ENCODE measurements around the gene KIF1C.

KIF1C gene

DNA sequence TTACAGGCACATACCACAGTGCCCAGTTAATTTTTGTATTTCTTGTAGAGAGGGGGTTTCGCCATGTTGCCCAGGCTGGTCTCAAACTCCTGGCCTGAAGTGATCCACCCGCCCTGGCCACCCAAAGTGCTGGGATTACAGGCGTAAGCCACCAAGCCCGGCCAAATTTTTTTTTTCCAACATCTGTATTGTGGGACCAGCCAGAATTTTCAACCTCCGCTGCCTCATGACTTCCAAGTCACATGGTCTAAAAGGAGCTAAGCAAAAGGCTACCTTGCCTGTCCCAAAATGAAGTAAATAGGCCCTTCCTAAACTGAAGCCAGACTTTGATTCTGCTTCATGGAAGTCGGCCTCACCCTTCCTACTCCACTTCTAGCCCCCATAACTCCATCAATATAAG lies 25.9 kb upstream of the KIF1C start:
- Histone ChIP-seq H3K9ac (ENCODE audit: low read length) (peak overlapping the region; percentile 59), H3K4me1 (ENCODE audit: control insufficient read depth, insufficient read depth, low read length) (peaks cover 29% of the 10 kb centered on the region), H3K9me3 (ENCODE audit: control insufficient read depth, low read length) (no peaks in the 10 kb centered on the region), H3K36me3 (ENCODE audit: control insufficient read depth, insufficient read depth, low read length, severe bottlenecking) (peaks cover 41% of the 10 kb centered on the region), H3K27me3 (replicated peaks; ENCODE audit: control insufficient read depth, insufficient read depth, low read length) (no peaks in the 10 kb centered on the region), H3K4me3 (ENCODE audit: low read length) (no peak overlapping the region)
- no peak for DNase-seq (ENCODE audit: low read depth)

DNA sequence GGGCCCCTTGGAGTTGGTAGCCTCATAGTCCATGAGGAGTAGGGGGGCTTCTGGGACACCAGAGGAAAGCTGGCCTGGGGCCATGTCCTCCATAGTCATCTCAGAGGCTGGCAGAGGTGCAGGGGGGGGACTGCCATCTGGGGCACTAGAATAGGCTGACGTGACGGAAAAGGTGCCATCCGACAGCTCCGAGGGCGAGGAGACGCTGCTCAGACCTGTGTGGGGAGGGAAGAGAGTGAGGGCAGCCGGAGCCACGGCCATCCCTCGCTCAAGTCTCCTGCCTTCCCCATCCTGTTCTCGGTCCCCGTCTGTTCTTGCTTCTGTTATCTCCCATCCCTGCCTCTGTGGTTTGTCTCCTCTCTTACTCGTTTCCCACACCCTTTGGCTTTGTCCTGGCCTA lies 25.4 kb upstream of the KIF1C start:
- Histone ChIP-seq H3K9me3 (ENCODE audit: control insufficient read depth, low read length) (no peaks in the 10 kb centered on the region), H3K9ac (ENCODE audit: low read length) (peak overlapping the region; percentile 59), H3K4me3 (ENCODE audit: low read length) (no peak overlapping the region), H3K4me1 (ENCODE audit: control insufficient read depth, insufficient read depth, low read length) (peaks cover 28% of the 10 kb centered on the region), H3K36me3 (ENCODE audit: control insufficient read depth, insufficient read depth, low read length, severe bottlenecking) (peaks cover 46% of the 10 kb centered on the region), H3K27me3 (replicated peaks; ENCODE audit: control insufficient read depth, insufficient read depth, low read length) (no peaks in the 10 kb centered on the region)
- no peak for DNase-seq (ENCODE audit: low read depth)

DNA sequence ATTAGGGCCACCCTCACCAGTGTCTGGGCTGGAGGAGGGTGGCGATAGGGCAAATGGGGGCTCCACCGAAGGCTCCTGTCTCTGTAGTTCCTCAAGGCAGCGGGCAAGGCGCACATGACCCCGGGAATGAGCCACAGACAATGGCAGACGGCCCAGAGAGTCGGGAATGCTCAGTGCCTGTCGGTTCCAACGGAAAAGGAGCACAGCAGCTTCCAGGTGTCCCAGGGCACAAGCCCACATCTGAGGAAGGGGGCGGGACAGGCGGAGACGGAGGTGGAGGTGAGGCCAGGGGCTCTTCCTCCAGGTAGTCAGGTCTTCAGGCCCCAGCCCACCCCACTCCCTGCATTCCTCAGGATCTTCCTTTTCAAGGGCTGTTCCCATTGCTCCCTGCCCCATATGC lies 25.0 kb upstream of the KIF1C start:
- H3K36me3 ChIP-seq (ENCODE audit: control insufficient read depth, insufficient read depth, low read length, severe bottlenecking), result peaks cover 50% of the 10 kb centered on the region
- no peak for DNase-seq (ENCODE audit: low read depth)
- peaks cover 28% of the 10 kb centered on the region for H3K4me1 ChIP-seq (ENCODE audit: control insufficient read depth, insufficient read depth, low read length)
- H3K27me3 ChIP-seq (replicated peaks; ENCODE audit: control insufficient read depth, insufficient read depth, low read length), result no peaks in the 10 kb centered on the region
- no peak overlapping the region for H3K4me3 ChIP-seq (ENCODE audit: low read length)
- no peaks in the 10 kb centered on the region for H3K9me3 ChIP-seq (ENCODE audit: control insufficient read depth, low read length)
- H3K9ac ChIP-seq (ENCODE audit: low read length), result no peak overlapping the region

- Histone ChIP-seq H3K9me3 (ENCODE audit: control insufficient read depth, low read length) (no peaks in the 10 kb centered on the region), H3K9ac (ENCODE audit: low read length) (no peak overlapping the region), H3K4me3 (ENCODE audit: low read length) (no peak overlapping the region), H3K27me3 (replicated peaks; ENCODE audit: control insufficient read depth, insufficient read depth, low read length) (no peaks in the 10 kb centered on the region), H3K36me3 (ENCODE audit: control insufficient read depth, insufficient read depth, low read length, severe bottlenecking) (peaks cover 57% of the 10 kb centered on the region), H3K4me1 (ENCODE audit: control insufficient read depth, insufficient read depth, low read length) (peaks cover 25% of the 10 kb centered on the region)
- no peak for DNase-seq (ENCODE audit: low read depth)
Measured at GRCh38 chr17:4973256-4974114, 24.3 kb upstream of the KIF1C start.

DNA sequence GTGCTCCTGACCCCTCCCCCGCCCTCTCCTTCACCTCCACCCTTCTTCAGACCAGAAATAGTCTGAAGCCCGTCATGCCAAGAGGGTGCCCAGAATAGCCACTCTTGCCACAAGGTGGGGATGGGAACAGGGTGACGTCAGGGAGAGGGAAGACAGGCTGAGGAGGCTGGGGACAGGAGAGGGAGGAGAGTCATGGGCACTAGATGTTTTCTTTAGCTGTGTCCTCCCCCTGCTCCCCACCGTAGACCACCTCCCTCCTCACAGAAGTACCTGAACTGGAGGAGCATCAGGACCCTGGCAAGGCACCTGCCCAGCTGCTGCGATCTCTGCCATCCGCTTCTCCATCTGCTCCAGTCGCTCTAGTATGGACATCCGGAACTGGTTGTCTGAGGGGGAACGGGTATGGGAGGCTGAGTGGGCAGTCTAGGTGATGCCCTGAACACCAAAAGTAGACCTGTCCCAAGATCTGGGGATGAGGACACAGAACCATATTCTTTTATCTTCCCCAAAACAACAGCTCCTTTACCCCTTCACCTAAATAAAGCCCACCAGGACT lies 23.6 kb upstream of the KIF1C start:
- Histone ChIP-seq H3K9me3 (ENCODE audit: control insufficient read depth, low read length) (no peaks in the 10 kb centered on the region), H3K4me1 (ENCODE audit: control insufficient read depth, insufficient read depth, low read length) (peaks cover 19% of the 10 kb centered on the region), H3K27me3 (replicated peaks; ENCODE audit: control insufficient read depth, insufficient read depth, low read length) (no peaks in the 10 kb centered on the region), H3K36me3 (ENCODE audit: control insufficient read depth, insufficient read depth, low read length, severe bottlenecking) (peaks cover 62% of the 10 kb centered on the region), H3K4me3 (ENCODE audit: low read length) (no peak overlapping the region), H3K9ac (ENCODE audit: low read length) (no peak overlapping the region)
- no peak for DNase-seq (ENCODE audit: low read depth)

DNA sequence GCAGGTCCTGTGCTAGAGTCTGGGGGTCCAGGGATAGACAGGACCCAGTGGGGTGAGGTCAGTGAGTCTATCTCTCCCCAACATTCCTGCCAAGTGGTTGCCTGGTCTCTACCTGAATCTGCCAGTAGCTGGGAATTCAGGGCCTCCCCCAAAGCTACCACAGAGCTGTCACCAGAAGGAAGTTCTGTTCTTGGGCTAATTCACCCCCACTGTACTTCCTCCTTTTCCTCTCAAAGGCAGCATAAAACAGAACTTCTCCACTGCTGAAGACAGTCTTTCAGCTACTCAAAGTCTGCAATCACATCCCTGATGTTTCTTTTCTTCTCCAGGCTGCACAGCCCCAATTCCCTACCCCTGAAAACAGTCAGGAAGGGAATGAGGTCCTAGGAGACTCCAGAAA lies 19.0 kb upstream of the KIF1C start:
- Histone ChIP-seq H3K9me3 (ENCODE audit: control insufficient read depth, low read length) (no peaks in the 10 kb centered on the region), H3K4me3 (ENCODE audit: low read length) (no peak overlapping the region), H3K36me3 (ENCODE audit: control insufficient read depth, insufficient read depth, low read length, severe bottlenecking) (peaks cover 47% of the 10 kb centered on the region), H3K4me1 (ENCODE audit: control insufficient read depth, insufficient read depth, low read length) (peaks cover 6% of the 10 kb centered on the region), H3K9ac (ENCODE audit: low read length) (no peak overlapping the region), H3K27me3 (replicated peaks; ENCODE audit: control insufficient read depth, insufficient read depth, low read length) (no peaks in the 10 kb centered on the region)
- DNase-seq (ENCODE audit: low read depth), result no peak

- H3K4me1 ChIP-seq (ENCODE audit: control insufficient read depth, insufficient read depth, low read length), result peaks cover 6% of the 10 kb centered on the region
- peak; percentile 80 for DNase-seq (ENCODE audit: low read depth)
- no peaks in the 10 kb centered on the region for H3K9me3 ChIP-seq (ENCODE audit: control insufficient read depth, low read length)
Measured at GRCh38 chr17:4980644-4981216, 17.0 kb upstream of the KIF1C start.

GRCh38 chr17:4982305-4982704 lies 15.4 kb upstream of the KIF1C start:
- Histone ChIP-seq H3K9me3 (ENCODE audit: control insufficient read depth, low read length) (no peaks in the 10 kb centered on the region), H3K27me3 (replicated peaks; ENCODE audit: control insufficient read depth, insufficient read depth, low read length) (no peaks in the 10 kb centered on the region), H3K4me1 (ENCODE audit: control insufficient read depth, insufficient read depth, low read length) (peaks cover 16% of the 10 kb centered on the region), H3K4me3 (ENCODE audit: low read length) (no peak overlapping the region), H3K9ac (ENCODE audit: low read length) (no peak overlapping the region), H3K36me3 (ENCODE audit: control insufficient read depth, insufficient read depth, low read length, severe bottlenecking) (peaks cover 30% of the 10 kb centered on the region)
- no peak for DNase-seq (ENCODE audit: low read depth)

More at GRCh38 chr17:4980644-4981216, 17.0 kb upstream of the KIF1C start:
- Histone ChIP-seq H3K27me3 (replicated peaks; ENCODE audit: control insufficient read depth, insufficient read depth, low read length) (no peaks in the 10 kb centered on the region), H3K36me3 (ENCODE audit: control insufficient read depth, insufficient read depth, low read length, severe bottlenecking) (peaks cover 40% of the 10 kb centered on the region), H3K9ac (ENCODE audit: low read length) (no peak overlapping the region), H3K4me3 (ENCODE audit: low read length) (no peak overlapping the region)

- no peaks in the 10 kb centered on the region for H3K27me3 ChIP-seq (replicated peaks; ENCODE audit: control insufficient read depth, insufficient read depth, low read length)
- peak overlapping the region; percentile 89 for H3K4me3 ChIP-seq (ENCODE audit: low read length)
- peak; percentile 18 for DNase-seq (ENCODE audit: low read depth)
- peak overlapping the region; percentile 95 for H3K9ac ChIP-seq (ENCODE audit: low read length)
- peaks cover 24% of the 10 kb centered on the region for H3K4me1 ChIP-seq (ENCODE audit: control insufficient read depth, insufficient read depth, low read length)
- H3K36me3 ChIP-seq (ENCODE audit: control insufficient read depth, insufficient read depth, low read length, severe bottlenecking), result peaks cover 10% of the 10 kb centered on the region
- H3K9me3 ChIP-seq (ENCODE audit: control insufficient read depth, low read length), result no peaks in the 10 kb centered on the region
Measured at GRCh38 chr17:4986403-4986802, 11.3 kb upstream of the KIF1C start.

DNA sequence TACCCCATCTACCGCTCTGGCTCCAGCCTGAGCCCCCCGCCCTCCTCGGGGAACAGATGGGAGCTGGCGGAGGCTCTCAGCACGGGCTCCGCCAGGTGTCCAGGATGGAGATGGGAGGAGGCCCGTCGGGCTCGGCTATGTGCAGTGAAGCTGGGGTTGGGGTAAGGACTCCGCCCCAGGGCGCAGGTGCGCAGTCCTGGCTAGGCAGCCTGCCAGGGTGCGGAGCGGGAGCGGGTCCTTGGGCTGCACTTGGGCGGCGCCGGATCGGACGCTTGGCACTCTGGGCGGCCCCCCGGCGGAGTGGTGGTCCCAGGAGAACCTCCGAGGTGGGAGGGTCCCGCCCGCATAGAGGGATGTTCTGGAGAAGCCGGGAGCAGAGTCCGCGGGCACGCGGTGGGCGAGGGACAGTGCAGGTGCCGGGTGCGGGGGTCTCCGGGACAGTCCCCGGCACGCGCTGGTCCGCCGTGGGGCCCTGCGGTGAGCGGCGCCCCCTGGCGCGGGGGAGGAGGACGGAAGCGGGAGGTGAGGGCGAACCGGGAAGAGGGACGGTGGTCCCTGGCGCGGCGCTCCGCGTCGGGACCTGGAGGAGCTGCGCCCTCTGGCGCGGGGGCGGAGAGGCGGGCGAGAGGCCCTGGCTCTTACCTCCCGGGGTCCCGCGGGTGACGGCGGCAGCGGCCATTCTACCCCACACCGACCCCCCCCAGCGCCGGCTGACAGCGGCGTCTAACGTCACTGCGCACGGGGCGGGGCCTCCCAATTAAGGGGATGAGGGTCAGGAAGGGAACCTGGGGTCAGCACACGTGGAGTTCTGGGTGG lies 10.6 kb upstream of the KIF1C start, which contains the start of gene CAMTA2:
Gene CAMTA2, minus strand, starts transcription at position 725 of the 816 bp plus-strand sequence. CDS start 1,453 bp downstream, outside the sequence.
- DNase-seq (ENCODE audit: low read depth), result peak; percentile 90
- Histone ChIP-seq H3K4me3 (ENCODE audit: low read length) (peak within 1 kb of the TSS; percentile 89), H3K9me3 (ENCODE audit: control insufficient read depth, low read length) (no peaks in the 10 kb centered on the region), H3K27me3 (replicated peaks; ENCODE audit: control insufficient read depth, insufficient read depth, low read length) (no peaks in the 10 kb centered on the region), H3K4me1 (ENCODE audit: control insufficient read depth, insufficient read depth, low read length) (peaks cover 24% of the 10 kb centered on the region), H3K36me3 (ENCODE audit: control insufficient read depth, insufficient read depth, low read length, severe bottlenecking) (peaks cover 4% of the 10 kb centered on the region), H3K9ac (ENCODE audit: low read length) (peak within 1 kb of the TSS; percentile 95)
